K562 (cell line): ENCODE measurements around the gene CHCHD6. TPM values are rescaled to one million over a fixed set of nuclear protein-coding genes. Genes with fewer than 3 reads are reported as not detected.
A peak's percentile ranks its signal among the peaks of the same experiment; 100 is the strongest.

Experiments used
- CHD2 ChIP-seq: IDR thresholded peaks from 2 replicates; pipeline ENCODE4 v1.6.1; 2011; ENCODE audit warnings: low read depth, low read length
- GATAD2B ChIP-seq: fragments of 450-650 bp; IDR thresholded peaks from 2 replicates; pipeline ENCODE4 v1.6.1; 2017; ENCODE audit warnings: mild to moderate bottlenecking, borderline replicate concordance
- HIVEP1 ChIP-seq: fragments of 250-450 bp; sonication (Bioruptor Pico); IDR thresholded peaks from 2 replicates; pipeline ENCODE4 v1.4.0; 2020; ENCODE audit warnings: mild to moderate bottlenecking
- MTA3 ChIP-seq: fragments of 450-650 bp; formaldehyde crosslinking; IDR thresholded peaks from 2 replicates; pipeline ENCODE4 v1.6.1; 2017; ENCODE audit warnings: mild to moderate bottlenecking, borderline replicate concordance
- MXI1 ChIP-seq: IDR thresholded peaks from 2 replicates; pipeline ENCODE4 v1.6.1; 2011; ENCODE audit warnings: low read depth, mild to moderate bottlenecking, improper control_type of control experiment, low read length
- NELFE ChIP-seq: IDR thresholded peaks from 2 replicates; pipeline ENCODE4 v1.6.1; 2011; ENCODE audit warnings: mild to moderate bottlenecking; ENCODE audit not compliant: insufficient read depth, insufficient read length
- NR2C1 ChIP-seq, 2 experiments: fragments of 450-650 bp; IDR thresholded peaks; 2 replicates each; pipeline ENCODE4 v1.6.1; 2017; ENCODE audit warnings: mild to moderate bottlenecking in 2 of 2, antibody characterized with exemption in 1 of 2, inconsistent platforms in 1 of 2, missing compliant biosample characterization in 1 of 2, missing genetic modification characterization in 1 of 2
- POLR2H ChIP-seq: IDR thresholded peaks from 2 replicates; pipeline ENCODE4 v1.6.1; 2016; ENCODE audit warnings: missing genetic modification characterization, low read depth, mild to moderate bottlenecking, control low read depth, missing compliant biosample characterization, moderate library complexity
- POU5F1 ChIP-seq: fragments of 150-350 bp; IDR thresholded peaks from 2 replicates; pipeline ENCODE4 v1.6.1; 2014; ENCODE audit warnings: borderline replicate concordance, low read length, low read depth, mild to moderate bottlenecking; ENCODE audit not compliant: partially characterized antibody
- PRMT5 ChIP-seq: sonication (generic); formaldehyde crosslinking; IDR thresholded peaks from 2 replicates; pipeline ENCODE4 v1.5.0; 2020; ENCODE audit warnings: missing genetic modification reagents
- RBBP5 ChIP-seq: fragments of 200-600 bp; sonication (generic); IDR thresholded peaks from 2 replicates; pipeline ENCODE4 v1.6.1; 2012; ENCODE audit warnings: borderline replicate concordance, mild to moderate bottlenecking, low read length, control low read depth, inconsistent platforms; ENCODE audit not compliant: insufficient read depth, poor library complexity, severe bottlenecking
- RBM14 ChIP-seq: fragments of 200-400 bp; formaldehyde crosslinking; IDR thresholded peaks from 2 replicates; pipeline ENCODE4 v1.6.1; 2018; ENCODE audit warnings: low read depth, mild to moderate bottlenecking, low read length, moderate library complexity, borderline replicate concordance; ENCODE audit not compliant: insufficient read depth
- TAF9B ChIP-seq: fragments of 450-650 bp; IDR thresholded peaks from 2 replicates; pipeline ENCODE4 v1.6.1; 2018; ENCODE audit warnings: mild to moderate bottlenecking; ENCODE audit not compliant: partially characterized antibody
- TCF7L2 ChIP-seq: fragments of 150-350 bp; IDR thresholded peaks from 2 replicates; pipeline ENCODE4 v1.6.1; 2016; ENCODE audit warnings: low read depth, mild to moderate bottlenecking, low read length, moderate library complexity
- TRIM28 ChIP-seq: fragments of 450-650 bp; IDR thresholded peaks from 2 replicates; pipeline ENCODE4 v1.6.1; 2017
- ZFX ChIP-seq: sonication (generic); formaldehyde crosslinking; IDR thresholded peaks from 2 replicates; pipeline ENCODE4 v1.8.0; 2022; ENCODE audit warnings: mild to moderate bottlenecking, missing genetic modification reagents, moderate library complexity
- ZNF12 ChIP-seq: sonication (generic); formaldehyde crosslinking; IDR thresholded peaks from 2 replicates; pipeline ENCODE4 v1.4.0; 2020; ENCODE audit warnings: mild to moderate bottlenecking, missing genetic modification reagents
- ZNF124 ChIP-seq: sonication (generic); formaldehyde crosslinking; IDR thresholded peaks from 2 replicates; pipeline ENCODE4 v1.8.1; 2022; ENCODE audit warnings: missing genetic modification reagents
- ZNF408 ChIP-seq: fragments of 250-450 bp; sonication (Bioruptor Pico); IDR thresholded peaks from 2 replicates; pipeline ENCODE4 v1.4.0; 2020; ENCODE audit warnings: low read depth, mild to moderate bottlenecking, moderate library complexity
- polyA plus RNA-seq, 8 experiments: library from polyadenylated mRNA; depleted of rRNA in 4 of 8; stranded (reverse) in 5 of 8; unstranded in 3 of 8; fragments of >200 nt; fragmentation: Nextera tagmentation in 2 of 8; fragmentation: Illumina TruSeq in 1 of 8; extraction: Ambion mirVana in 2 of 8; extraction: Trizol in 1 of 8; gene quantifications; 2 replicates each; pipeline versions ENCODE4 v1.2.1 to v1.2.3, GENCODE V29; 2011 to 2014; ENCODE audit warnings: inconsistent platforms in 1 of 8, missing spikeins in 1 of 8
- total RNA-seq, 7 experiments: library from RNA; depleted of rRNA in 6 of 7; stranded (reverse); fragments of >200 nt in 6 of 7; fragmentation: Illumina TruSeq in 2 of 7; extraction: Trizol in 2 of 7; gene quantifications; 2 replicates each; pipeline versions ENCODE4 v1.2.1 to v1.2.3, GENCODE V29; 2011 to 2021; ENCODE audit warnings: low replicate concordance in 1 of 7
- TF ChIP-seq, protein P1 (sequence below): fragments of 200-800 bp; sonication (Bioruptor generic); IDR thresholded peaks from 2 replicates; pipeline ENCODE4 v1.6.1; 2017; ENCODE audit warnings: missing genetic modification characterization, missing compliant biosample characterization
- TF ChIP-seq, protein P2 (sequence below): fragments of 250-450 bp; sonication (Bioruptor Pico); IDR thresholded peaks from 2 replicates; pipeline ENCODE4 v1.6.1; 2021; ENCODE audit warnings: mild to moderate bottlenecking
- TF ChIP-seq, protein P3 (sequence below): fragments of 250-450 bp; sonication (Bioruptor Pico); IDR thresholded peaks from 2 replicates; pipeline ENCODE4 v1.4.0; 2020
- TF ChIP-seq, protein P4 (sequence below), 3 experiments: fragments of 200-800 bp in 1 of 3; sonication (Bioruptor generic) in 1 of 3; sonication (generic) in 1 of 3; formaldehyde crosslinking in 1 of 3; IDR thresholded peaks; 2 replicates each; pipeline versions ENCODE4 v1.6.1 to v1.8.0; 2016 to 2022; ENCODE audit warnings: mild to moderate bottlenecking in 2 of 3, missing compliant biosample characterization in 2 of 3, missing genetic modification characterization in 2 of 3, missing genetic modification reagents in 1 of 3
- TF ChIP-seq, protein P5 (sequence below): fragments of 450-650 bp; formaldehyde crosslinking; conservative IDR thresholded peaks from 2 replicates; pipeline ENCODE4 v1.4.0; 2022; ENCODE audit warnings: mild to moderate bottlenecking, missing genetic modification characterization

The CHCHD6 gene
- total and polyA plus RNA-seq, 9 of the 15 experiments (the other 6 are each of a cell fraction or from before 2014, with no cell fraction given), result 4.6 to 18.6 (median 10.9) TPM

DNA sequence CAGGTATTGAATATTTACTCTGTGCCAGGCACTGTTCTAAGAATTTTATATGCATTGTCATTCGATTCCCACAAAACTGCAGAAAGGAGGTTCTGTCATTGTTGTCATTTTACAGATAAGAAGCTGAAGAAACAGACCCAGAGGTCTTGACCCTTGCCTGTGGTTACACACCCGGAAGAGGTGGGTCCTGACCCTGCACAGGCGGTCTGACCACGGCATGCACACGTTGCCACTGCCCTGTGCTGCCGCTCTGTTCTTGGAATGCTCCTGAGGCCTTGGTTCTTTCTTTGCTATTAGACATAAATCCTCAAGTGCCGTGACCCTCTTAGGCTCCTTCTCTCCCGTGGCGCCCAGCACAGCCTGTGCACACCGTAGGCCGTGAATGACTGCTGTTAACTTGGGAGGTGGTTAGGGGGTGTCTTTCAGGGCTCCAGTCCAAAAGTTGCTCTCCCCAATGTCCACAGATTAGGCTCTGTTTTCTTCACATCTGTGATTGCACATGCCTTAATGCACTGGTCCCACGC lies 204.8 kb downstream of the CHCHD6 start (continued):
- TF ChIP-seq TRIM28 (no peak), ZNF12 (CRISPR knock-in tag) (no peak), POLR2H (tag) (no peak), TAF9B (peak; percentile 63), ZNF408 (CRISPR knock-in tag) (no peak), POU5F1 (no peak), RBBP5 (no peak), MTA3 (peak; percentile 69; the same call in 1 of the 2 replicates), ZNF124 (no peak), RBM14 (no peak), MXI1 (no peak), PRMT5 (CRISPR knock-in tag) (no peak), ZFX (CRISPR knock-in tag) (peak; percentile 39), TCF7L2 (no peak), HIVEP1 (CRISPR knock-in tag) (no peak), NELFE (no peak), CHD2 (no peak), GATAD2B (no peak), NR2C1 (IDR thresholded peaks at IDR 0.05) (peak; percentile 77), NR2C1 (tag; IDR thresholded peaks at IDR 0.05) (peak; percentile 88)
- TF ChIP-seq, protein P1, sequence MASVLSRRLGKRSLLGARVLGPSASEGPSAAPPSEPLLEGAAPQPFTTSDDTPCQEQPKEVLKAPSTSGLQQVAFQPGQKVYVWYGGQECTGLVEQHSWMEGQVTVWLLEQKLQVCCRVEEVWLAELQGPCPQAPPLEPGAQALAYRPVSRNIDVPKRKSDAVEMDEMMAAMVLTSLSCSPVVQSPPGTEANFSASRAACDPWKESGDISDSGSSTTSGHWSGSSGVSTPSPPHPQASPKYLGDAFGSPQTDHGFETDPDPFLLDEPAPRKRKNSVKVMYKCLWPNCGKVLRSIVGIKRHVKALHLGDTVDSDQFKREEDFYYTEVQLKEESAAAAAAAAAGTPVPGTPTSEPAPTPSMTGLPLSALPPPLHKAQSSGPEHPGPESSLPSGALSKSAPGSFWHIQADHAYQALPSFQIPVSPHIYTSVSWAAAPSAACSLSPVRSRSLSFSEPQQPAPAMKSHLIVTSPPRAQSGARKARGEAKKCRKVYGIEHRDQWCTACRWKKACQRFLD (CRISPR knock-in tag), result no peak; the same call in 1 of the 2 replicates
- TF ChIP-seq, protein P2, sequence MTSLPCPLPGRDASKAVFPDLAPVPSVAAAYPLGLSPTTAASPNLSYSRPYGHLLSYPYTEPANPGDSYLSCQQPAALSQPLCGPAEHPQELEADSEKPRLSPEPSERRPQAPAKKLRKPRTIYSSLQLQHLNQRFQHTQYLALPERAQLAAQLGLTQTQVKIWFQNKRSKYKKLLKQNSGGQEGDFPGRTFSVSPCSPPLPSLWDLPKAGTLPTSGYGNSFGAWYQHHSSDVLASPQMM (CRISPR knock-in tag), result no peak
- TF ChIP-seq, protein P3, sequence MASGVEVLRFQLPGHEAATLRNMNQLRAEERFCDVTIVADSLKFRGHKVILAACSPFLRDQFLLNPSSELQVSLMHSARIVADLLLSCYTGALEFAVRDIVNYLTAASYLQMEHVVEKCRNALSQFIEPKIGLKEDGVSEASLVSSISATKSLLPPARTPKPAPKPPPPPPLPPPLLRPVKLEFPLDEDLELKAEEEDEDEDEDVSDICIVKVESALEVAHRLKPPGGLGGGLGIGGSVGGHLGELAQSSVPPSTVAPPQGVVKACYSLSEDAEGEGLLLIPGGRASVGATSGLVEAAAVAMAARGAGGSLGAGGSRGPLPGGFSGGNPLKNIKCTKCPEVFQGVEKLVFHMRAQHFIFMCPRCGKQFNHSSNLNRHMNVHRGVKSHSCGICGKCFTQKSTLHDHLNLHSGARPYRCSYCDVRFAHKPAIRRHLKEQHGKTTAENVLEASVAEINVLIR (CRISPR knock-in tag), result no peak
- TF ChIP-seq, protein P4, sequence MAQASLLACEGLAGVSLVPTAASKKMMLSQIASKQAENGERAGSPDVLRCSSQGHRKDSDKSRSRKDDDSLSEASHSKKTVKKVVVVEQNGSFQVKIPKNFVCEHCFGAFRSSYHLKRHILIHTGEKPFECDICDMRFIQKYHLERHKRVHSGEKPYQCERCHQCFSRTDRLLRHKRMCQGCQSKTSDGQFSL (CRISPR knock-in tag; IDR thresholded peaks at IDR 0.05), result no peak
- TF ChIP-seq, protein P4 (tag; IDR thresholded peaks at IDR 0.05), result no peak
- TF ChIP-seq, protein P5, sequence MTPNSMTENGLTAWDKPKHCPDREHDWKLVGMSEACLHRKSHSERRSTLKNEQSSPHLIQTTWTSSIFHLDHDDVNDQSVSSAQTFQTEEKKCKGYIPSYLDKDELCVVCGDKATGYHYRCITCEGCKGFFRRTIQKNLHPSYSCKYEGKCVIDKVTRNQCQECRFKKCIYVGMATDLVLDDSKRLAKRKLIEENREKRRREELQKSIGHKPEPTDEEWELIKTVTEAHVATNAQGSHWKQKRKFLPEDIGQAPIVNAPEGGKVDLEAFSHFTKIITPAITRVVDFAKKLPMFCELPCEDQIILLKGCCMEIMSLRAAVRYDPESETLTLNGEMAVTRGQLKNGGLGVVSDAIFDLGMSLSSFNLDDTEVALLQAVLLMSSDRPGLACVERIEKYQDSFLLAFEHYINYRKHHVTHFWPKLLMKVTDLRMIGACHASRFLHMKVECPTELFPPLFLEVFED (CRISPR knock-in tag), result no peak
